Astrocyte (in vitro differentiated cells and primary cell): ENCODE data around the gene ASMTL.

Experiments
- CTCF ChIP-seq: IDR thresholded peaks from 2 replicates; pipeline ENCODE4 v1.5.1; 2011; ENCODE audit warnings: low read depth, mild to moderate bottlenecking, inconsistent platforms, low read length, moderate library complexity; ENCODE audit not compliant: insufficient read depth
- EZH2 ChIP-seq: IDR thresholded peaks from 2 replicates; pipeline ENCODE4 v1.6.1; 2012; ENCODE audit warnings: mild to moderate bottlenecking, low read length, inconsistent platforms; ENCODE audit not compliant: insufficient read depth

- TF ChIP-seq CTCF (no peak), EZH2 (no peak)
These were observed 32.3 kb downstream of the ASMTL start for GRCh38 chrX:1420371-1420770.
